AG09319 (cell line): ENCODE measurements around the gene SRP68.

Experiments used
- DNase-seq: peaks from one replicate; pipeline ENCODE4 v3.0.0-alpha.2; 2010; ENCODE audit warnings: low read depth; ENCODE audit errors: extremely low read depth
- TF ChIP-seq, protein P1 (sequence below): IDR thresholded peaks from 2 replicates; pipeline ENCODE4 v1.5.1; 2011; ENCODE audit warnings: low read depth, mild to moderate bottlenecking, inconsistent platforms, low read length, moderate library complexity

Gene SRP68

GRCh38 chr17:76072148-76072858 is at the start of gene SRP68:
TSS of gene SRP68 (minus strand) at chr17:76072517. CDS start at chr17:76072491, 26 bp downstream.
- TF ChIP-seq, protein P1, sequence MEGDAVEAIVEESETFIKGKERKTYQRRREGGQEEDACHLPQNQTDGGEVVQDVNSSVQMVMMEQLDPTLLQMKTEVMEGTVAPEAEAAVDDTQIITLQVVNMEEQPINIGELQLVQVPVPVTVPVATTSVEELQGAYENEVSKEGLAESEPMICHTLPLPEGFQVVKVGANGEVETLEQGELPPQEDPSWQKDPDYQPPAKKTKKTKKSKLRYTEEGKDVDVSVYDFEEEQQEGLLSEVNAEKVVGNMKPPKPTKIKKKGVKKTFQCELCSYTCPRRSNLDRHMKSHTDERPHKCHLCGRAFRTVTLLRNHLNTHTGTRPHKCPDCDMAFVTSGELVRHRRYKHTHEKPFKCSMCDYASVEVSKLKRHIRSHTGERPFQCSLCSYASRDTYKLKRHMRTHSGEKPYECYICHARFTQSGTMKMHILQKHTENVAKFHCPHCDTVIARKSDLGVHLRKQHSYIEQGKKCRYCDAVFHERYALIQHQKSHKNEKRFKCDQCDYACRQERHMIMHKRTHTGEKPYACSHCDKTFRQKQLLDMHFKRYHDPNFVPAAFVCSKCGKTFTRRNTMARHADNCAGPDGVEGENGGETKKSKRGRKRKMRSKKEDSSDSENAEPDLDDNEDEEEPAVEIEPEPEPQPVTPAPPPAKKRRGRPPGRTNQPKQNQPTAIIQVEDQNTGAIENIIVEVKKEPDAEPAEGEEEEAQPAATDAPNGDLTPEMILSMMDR: no peak
- DNase-seq: peak; percentile 81

- no peak for DNase-seq
- TF ChIP-seq, protein P1: no peak
Measured at GRCh38 chr17:76121932-76122430, 49.7 kb upstream of the SRP68 start.

- TF ChIP-seq, protein P1: no peak
Measured at GRCh38 chr17:76120658-76121008, 48.3 kb upstream of the SRP68 start.

GRCh38 chr17:76119409-76120371 is 47.4 kb upstream of the SRP68 start:
- TF ChIP-seq, protein P1: no peak
- DNase-seq: no peak

More at GRCh38 chr17:76120658-76121008, 48.3 kb upstream of the SRP68 start:
- no peak for DNase-seq

DNA sequence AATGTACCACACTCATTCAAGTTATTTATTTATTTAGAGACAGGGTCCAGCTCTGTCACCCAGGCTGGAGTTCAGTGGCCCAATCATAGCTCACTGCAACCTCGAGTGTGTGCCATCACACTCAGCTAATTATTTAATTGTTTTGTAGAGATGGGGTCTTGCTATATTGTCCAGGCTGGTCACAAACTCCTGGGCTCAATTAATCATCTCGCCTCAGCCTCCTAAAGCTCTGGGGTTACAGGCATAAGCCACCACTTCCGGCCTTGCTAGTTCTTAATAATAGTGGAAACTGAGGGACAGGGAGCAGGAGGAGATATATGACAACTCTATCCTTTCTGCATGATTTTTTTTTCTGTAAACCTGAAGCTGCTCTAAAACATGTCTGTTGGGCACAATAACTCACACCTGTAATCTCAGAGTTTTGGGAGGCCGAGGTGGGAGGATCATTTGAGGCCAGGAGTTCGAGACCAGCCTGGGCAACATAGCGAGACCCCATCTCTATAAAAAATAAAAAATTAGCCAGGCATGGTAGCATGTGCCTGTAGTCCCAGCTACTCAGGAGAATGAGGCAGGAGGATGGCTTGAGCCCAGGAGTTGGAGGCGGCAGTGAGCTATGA is 42.9 kb upstream of the SRP68 start:
- DNase-seq: no peak
- TF ChIP-seq, protein P1: no peak

DNA sequence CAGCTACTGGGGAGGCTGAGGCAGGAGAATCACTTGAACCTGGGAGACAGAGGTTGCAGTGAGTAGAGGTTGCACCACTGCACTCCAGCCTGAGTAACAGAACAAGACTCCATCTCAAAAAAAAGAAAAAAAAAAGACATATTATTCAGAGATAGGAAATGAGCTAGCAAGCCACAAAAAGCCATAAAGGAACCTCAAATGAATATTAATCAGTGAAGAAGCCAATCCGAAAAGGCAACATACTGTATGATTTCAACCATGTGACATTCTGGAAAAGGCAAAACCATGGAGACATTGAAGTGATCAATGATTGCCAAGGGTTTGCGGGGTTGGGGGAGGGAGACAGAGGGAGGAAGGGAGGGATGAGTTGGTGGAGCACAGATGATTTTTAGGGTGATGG is 39.6 kb upstream of the SRP68 start:
- TF ChIP-seq, protein P1: no peak

More for the DNA sequence above, 39.6 kb upstream of the SRP68 start:
- DNase-seq: no peak
